ENCODE data around the gene C2orf68. TPM values are rescaled to one million over a fixed set of nuclear protein-coding genes. Genes with fewer than 3 reads are reported as not detected.
"Not testable (repeated sequence)": the region's sequence is repeated elsewhere in the genome, so short reads cannot be mapped to it uniquely, and the experiment has no call there.

Gene C2orf68
- total RNA-seq, 2 donors from 2014 or later: 21.3 to 22.4 TPM

DNA sequence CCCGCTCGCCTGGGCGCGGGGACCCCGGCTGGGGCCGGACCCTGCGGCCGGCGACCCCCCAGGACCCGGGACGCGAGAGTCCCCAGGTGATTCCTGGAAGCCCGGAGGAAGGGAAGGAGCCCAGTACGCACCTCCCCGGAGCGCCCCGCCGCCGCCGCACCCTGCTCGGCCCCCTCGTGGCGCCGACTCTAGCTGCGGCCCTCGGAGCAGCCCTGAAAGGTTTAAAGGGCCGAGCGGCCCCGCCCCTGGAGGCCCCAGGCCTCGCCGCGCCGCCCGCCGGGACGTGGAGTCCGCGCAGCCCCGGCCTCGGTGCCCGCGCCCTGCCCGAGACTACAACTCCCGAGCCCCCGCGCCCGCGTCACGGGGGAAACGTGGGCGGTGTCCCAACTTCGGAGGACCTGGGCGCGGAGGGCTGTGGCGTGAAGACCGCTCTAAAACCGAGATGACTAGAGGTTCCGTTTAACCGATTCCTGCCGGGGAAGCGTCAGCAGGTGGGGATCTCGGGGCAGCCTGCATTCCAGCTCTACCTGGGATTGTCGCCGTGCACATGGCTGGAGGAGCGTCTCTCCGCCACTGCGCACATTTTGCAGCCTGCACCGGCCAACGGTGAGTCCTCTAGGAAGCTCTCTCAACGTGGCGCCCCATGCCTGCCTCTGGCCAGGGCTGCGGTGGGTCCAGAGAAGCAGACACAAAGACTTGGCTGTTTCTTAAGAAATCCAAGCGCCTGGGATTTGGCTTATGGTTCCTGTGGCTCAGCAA lies 9.2 kb downstream of the C2orf68 start, which contains the start of gene TMEM150A:
Gene TMEM150A, minus strand, starts transcription at position 223 of the 759 bp plus-strand sequence. CDS start 750 bp downstream, outside the sequence.
- intact Hi-C loops (cut with DNase I): loop anchor here in 1 of 2 donors (5.0 kb wide), 1 partner anchor 40 kb away; the partner anchor contains the start of gene GGCX
- DNase-seq (peak; percentile 97), ATAC-seq (peak; percentile 97)

DNA sequence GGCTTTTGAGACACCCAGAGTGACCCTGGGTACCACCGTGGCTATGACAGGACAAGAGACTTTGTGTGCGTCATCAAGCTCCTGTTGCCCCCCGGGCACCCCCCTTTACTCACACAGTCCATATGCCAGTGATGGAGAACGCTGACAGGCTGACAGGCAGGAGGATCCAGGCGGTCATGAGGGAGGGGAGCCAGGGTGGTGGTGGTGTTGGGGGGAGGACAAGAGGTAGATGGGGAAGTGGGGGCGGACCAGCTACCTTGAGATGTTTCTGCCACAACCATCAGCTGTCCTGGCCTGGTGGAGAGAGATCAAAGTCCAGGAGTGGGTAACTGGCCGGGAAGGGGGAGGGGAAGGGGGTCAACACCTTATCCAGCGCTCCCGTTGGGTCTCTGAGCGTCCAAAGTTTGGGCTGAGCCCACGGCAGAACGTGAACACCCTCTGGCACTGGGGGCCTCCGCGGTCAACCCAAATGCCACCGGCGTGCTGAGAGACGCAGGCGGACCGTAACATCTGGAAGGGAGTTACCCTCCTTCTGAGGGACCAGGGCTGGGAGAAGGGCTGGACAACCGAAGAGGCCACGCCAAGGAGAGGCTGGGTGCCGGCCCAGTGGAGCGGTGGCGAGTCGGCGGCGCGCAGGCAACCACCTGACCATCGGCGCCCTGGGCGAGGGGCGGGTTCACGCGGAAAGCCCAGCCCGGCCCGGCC lies 9.9 kb downstream of the C2orf68 start:
- peak; percentile 72 to 80 for ATAC-seq
- intact Hi-C loops (cut with DNase I): loop anchor here in 1 of 2 donors (5.0 kb wide), 1 partner anchor 40 kb away; the partner anchor contains the start of gene GGCX
- peak; percentile 80 for DNase-seq

DNA sequence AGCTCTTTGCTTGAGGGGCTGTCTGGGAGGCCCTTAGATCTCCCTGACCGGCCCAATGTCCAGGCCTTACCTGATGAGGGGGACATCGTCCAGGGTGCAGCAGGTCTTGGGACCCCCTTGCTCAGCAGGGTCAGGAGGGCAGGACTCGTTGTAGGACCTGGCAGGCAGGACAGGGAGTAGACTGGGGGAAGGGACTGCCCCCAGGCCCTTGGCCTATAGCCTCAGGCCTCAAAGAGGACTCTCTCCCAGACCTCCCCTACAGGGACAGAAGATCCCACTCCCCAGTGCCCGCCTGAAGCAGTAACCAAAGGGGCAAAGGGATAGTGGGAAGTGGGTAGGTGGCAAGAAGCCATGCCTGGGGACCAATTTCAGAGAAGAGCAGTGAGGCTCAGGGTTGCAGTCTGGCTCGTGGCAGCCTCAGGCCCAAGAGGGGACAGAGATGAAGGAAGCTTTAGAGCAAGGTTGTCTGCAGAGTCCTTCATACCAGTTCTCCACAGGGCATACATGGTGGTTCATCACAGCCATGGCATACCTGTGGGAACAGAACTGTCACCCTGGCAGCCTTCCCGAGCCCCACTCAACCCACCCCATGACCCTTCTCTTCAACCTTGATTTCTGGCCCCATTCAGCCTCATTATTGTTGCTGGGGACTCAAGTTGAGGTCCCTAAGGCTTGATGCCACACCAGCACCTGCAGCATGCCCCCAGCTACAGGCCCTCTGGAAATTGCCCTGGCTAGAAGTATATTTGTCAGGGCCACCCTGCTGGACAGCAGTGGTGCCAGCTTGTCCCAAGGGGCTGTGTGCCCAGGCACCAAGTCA lies 10.7 kb downstream of the C2orf68 start:
- DNase-seq (no peak), ATAC-seq (no peak)
- intact Hi-C loops (cut with DNase I): loop anchor here in 1 of 2 donors (5.0 kb wide), 1 partner anchor 39 kb away; the partner anchor contains the start of gene GGCX

DNA sequence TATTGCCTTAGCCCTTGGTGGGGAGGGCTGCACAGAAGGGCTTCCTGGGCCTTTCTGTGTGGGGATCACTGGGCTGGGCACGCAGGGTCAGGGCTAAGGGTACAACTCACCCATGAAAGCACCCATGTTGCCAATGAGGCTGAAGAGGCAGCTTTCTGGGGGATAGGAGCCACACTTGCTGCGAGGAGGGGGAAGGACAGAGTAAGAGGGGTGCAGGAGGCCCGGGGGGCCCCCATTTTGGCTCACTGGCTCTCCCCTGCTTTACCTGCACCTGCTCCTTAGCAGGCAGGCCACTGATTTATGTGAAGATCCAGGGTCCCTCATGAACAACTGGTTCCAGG lies 11.7 kb downstream of the C2orf68 start:
- DNase-seq: no peak

DNA sequence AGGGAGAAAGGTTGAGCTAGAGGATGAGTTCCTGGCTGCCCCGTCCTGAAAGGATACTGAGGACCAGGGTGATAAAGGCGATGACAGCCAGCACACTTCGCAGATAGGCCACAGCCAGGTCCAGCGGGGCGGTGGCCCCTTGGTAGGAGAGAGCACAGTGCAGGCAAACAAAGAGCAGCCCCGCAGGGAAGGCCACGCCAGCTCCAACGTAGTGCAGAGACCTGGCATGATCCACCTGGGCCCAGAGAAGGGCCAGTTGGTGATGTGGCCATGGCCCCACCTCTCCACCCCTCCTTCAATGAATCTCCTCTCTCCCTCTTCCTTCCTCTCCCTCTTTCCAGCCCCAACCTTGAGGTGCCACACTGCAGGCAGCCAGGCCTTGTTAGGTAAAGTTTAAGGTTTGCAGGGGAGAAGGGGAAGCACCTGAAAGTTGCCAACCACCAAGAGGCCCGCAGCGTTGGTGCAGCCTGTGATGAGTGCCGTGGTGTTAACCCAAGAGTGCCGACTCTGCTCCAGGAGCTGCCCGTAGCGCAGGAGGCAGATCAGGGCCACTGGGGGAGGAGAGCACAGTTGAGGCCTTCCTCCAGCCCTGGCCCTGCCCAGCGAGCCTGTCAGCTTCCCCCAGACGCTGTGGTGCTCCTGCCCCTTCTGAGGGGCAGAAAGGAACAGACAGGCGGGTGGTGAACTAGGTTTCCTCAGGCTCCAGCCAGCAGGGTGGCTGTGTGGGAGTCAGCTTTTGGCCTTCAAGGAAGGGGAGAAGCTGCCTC lies 12.2 kb downstream of the C2orf68 start:
- DNase-seq: no peak
- intact Hi-C loops (cut with DNase I): loop anchor here in 1 of 2 donors (5.0 kb wide), 1 partner anchor 37 kb away; the partner anchor contains the start of gene GGCX
- ATAC-seq: no peak

More for the DNA sequence above, 11.7 kb downstream of the C2orf68 start:
- intact Hi-C loops (cut with DNase I): loop anchor here in 1 of 2 donors (5.0 kb wide), 1 partner anchor 38 kb away; the partner anchor contains the start of gene GGCX
- no peak for ATAC-seq

DNA sequence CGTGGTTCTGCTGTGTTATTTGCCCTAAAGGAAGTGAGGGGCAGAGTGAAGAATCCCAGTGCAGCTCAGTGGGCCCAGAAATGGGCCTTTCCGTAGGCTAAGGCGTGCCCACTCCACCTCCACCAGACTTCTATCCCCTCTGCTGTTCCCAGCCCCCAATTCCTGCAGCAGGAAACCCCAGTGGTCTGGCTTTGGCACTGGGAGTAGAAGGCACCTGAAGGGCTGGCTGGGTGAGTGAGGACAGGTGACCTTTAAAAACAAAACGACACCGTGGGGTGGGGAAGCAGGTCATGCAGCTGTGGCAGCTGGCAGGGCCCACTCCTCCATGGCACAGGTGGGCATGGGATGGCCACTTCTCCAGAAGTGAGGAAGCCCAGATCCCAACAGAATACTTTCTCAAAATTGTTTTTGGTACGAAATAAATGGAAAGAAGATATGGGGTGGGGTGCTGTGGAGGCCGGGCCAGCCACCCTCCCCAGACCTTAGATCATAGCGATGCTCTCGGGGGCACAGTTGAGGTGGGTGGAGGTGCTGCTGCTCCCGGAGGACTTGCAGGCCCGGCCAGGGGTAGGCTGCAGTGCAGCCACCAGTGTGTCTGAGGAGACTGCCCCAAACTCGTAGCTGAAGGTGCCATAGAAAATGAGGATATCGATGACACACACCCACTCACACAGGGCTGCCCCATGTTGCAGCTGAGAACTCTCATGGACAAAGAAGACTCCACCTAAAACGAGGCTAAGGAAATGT lies 13.1 kb downstream of the C2orf68 start:
- intact Hi-C loops (cut with DNase I): no loop called here
- DNase-seq: no peak
- no peak for ATAC-seq

DNA sequence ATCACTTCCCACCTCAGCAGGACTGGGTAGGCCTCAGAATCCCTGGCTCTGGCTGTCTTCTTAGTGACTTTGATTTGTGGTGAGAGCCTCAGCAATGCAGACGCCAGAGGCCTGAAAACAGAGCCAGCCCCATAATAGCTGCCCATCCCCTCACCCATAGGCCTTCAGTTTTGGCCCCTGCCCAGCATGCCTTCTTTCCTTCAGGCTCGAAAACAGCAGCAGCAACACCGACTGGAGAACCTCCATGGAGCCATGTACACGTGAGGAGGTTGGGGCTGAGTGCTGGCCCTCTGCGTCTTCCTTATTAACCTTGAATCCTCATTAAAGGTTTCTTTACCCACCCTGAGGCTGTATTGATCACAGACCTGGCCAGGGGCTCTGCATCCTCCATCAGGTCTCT lies 14.6 kb downstream of the C2orf68 start:
- intact Hi-C loops (cut with DNase I): no loop called here
- DNase-seq: no peak

DNA sequence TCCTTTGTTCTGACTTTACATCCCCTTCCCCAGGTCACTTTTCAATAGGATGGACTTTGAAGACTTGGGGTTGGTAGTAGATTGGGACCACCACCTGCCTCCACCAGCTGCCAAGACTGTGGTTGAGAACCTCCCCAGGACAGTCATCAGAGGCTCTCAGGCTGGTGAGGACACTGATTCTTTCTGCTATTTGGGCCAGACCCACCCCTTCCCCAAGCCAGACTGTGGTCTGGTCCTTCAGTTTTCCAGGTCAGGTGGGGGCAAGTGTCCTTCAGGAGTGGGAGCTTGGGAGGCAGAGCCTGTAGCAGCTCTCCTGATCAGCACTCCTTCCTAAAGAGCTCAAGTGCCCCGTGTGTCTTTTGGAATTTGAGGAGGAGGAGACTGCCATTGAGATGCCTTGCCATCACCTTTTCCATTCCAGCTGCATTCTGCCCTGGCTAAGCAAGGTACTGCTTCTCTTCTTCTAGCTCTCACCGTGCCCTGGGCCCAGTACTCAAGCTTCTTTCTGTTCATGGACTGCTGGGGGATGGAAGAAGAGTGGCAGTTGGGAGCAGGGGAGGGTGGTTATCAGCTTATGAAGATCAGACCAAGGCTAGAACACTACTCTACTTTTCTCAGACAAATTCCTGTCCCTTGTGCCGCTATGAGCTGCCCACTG lies 15.3 kb downstream of the C2orf68 start:
- ATAC-seq (no peak), DNase-seq (no peak)
- intact Hi-C loops (cut with DNase I): no loop called here

More for the DNA sequence above, 14.6 kb downstream of the C2orf68 start:
- ATAC-seq: no peak

DNA sequence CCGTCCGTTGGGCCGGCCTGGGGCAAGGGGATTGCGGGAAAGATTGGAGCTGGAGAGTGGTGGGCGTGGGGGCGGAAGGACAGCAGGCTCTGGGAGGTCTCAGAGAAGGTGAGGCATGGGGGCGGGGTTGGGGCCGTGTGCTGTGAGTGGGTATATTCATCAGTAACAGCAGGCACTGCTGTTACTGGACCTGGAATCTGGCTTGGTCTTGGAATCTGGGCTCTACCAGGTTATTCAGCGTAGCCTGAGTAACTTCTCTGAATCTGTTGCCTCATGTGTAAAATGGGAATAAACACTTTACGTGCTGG lies 15.9 kb downstream of the C2orf68 start:
- intact Hi-C loops (cut with DNase I): no loop called here
- no peak for ATAC-seq
- DNase-seq: no peak

DNA sequence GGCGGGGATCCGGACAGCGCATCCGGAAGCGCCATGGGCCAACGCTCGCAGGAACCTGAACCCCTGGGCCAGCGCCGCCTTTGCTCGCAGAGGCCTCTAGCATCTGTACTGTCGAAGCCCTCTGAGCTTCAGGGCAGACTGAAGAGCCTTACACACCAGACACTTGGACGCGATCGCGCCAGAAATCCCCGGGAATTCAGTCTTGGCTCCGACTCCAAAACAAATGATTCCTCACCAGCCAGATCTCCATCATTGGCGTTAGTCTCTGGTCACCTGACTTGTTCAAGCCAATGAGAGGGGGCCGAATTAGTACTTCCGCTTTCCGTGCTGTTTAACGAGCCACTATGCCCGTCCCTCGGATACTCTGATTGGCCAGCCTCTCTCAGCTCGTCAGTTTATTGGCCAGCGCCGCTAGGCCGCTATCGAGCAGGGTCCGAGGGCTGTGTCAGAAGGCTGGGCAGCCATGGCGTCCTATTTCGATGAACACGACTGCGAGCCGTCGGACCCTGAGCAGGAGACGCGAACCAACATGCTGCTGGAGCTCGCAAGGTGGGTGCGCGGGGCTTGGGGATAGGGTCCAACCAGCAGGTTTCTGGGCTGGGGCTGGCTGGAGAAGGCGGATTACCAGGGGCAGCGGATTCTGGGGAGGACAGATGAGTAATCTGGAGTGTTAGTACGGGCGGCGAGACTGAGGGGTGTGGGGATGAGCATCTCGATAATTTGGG lies 16.4 kb downstream of the C2orf68 start, which contains the start of gene RNF181:
Gene RNF181, plus strand, starts transcription at position 445 of the 725 bp plus-strand sequence. Its CDS starts 19 bp downstream, at position 464.
- ATAC-seq (peak; percentile 96 to 97), DNase-seq (peak; percentile 95)
- intact Hi-C loops (cut with DNase I): no loop called here

DNA sequence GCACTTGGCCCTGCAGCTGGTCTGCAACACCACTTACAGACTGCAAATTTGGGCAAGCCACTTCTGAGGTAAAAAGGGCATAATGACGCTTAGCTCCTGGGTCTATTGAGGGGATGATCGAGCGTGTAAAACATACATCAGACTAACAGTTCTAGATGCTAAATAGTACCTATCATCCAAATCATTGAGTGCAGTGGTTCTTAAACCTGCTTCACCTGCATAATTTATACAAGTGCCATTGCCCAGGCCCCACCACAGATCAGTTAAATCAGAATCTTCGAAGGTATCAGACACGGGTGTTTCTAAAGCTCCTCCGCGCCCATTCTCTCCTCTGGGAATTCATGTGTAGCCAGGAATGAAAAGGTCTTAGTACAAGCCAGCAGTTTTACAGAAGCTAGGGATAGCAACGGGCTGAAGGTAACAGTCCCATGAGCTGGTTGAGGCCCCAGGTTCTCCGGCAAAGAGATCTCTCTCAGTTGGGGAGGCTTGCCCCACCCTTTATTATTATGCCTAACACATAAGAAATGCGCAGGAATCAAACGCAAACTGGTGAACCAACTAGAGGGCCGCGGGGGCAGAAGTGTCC lies 17.1 kb downstream of the C2orf68 start:
- intact Hi-C loops (cut with DNase I): no loop called here
- no peak for ATAC-seq

DNA sequence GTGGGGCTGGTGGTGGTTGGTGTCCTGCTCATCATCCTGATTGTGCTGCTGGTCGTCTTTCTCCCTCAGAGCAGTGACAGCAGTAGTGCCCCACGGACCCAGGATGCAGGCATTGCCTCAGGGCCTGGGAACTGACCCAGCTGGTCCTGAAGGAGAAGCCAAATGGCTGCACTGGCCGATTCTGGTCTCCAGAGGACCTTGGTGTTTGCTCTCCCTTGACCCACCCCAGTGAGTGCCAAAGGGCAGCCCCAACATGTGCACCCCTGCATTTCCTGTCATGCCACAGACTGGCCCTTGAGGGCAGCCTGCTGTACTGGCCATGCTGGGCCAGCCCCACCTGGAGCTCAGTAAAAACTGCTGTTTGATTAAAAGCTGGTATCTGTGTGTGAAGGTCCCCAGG lies 18.8 kb downstream of the C2orf68 start:
- DNase-seq (no peak), ATAC-seq (no peak)
- intact Hi-C loops (cut with DNase I): no loop called here

More for the DNA sequence above, 17.1 kb downstream of the C2orf68 start:
- DNase-seq: no peak

DNA sequence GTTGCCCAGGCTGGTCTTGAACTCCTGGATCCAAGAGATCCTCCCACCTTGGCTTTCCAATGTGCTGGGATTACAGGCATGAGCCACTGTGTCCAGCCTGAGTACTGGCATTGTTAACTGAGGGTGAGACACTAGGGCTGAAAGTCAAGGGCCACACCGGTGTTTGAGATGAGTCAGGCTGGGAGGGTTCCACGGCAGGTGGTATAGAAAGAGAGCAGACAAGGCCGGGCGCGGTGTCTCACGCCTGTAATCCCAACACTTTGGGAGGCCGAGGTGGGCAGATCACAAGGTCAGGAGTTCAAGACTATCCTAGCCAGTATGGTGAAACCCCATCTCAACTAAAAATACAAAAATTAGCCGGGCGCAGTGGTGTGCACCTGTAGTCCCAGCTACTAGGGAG lies 19.6 kb downstream of the C2orf68 start:
- intact Hi-C loops (cut with DNase I); ATAC-seq; DNase-seq: not testable (repeated sequence)

DNA sequence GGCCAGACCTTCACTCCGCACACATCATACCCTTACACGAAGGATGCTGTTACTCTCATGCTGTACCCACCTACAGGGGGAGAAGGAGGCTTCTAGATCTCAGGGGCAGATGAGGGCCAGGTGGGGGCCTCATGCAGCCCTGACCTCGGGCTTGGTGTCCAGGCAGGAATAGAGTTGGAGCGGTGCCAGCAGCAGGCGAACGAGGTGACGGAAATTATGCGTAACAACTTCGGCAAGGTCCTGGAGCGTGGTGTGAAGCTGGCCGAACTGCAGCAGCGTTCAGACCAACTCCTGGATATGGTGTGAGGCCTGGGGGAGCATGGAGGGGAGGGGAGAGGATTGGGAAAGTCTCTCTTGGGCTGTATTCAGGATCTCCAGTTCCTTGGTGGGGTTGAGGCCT lies 20.3 kb downstream of the C2orf68 start:
- no peak for DNase-seq

DNA sequence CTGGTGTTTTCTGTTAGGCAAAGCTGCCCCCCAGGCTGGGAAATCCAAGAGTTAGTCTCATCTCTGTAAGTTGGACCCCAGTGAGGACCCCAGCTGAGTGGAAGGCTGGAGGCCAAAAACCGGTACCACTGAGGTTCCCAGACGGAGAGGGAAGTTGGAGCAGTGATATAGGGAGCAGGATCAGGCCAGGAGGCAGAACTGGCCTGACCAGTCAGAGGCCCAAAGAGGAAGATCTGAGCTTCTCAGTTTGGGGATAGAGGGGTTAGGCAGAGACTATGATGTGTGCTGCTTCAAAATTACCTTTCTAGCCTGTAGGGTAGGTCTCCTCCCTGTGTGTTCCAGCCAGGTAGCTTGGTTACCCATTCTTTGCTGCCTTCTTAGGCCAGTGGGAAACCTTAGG lies 20.9 kb downstream of the C2orf68 start:
- ATAC-seq: no peak
- intact Hi-C loops (cut with DNase I): no loop called here
- no peak for DNase-seq

More for the DNA sequence above, 20.3 kb downstream of the C2orf68 start:
- intact Hi-C loops (cut with DNase I): no loop called here
- no peak for ATAC-seq

Measured in left cardiac atrium (tissue), 4 donors.